GM19324 (cell line): ENCODE results near the gene HDDC3.
"Not testable (repeated sequence)": the region's sequence is repeated elsewhere in the genome, so short reads cannot be mapped to it uniquely, and the experiment has no call there.

Experiments used
- ATAC-seq: cut with Tn5 transposase; IDR thresholded peaks from one replicate; pipeline ENCODE4 v1.9.1; 2021; ENCODE audit warnings: mild to moderate bottlenecking, moderate library complexity; ENCODE audit not compliant: unreplicated experiment, low FRiP score

Gene HDDC3

DNA sequence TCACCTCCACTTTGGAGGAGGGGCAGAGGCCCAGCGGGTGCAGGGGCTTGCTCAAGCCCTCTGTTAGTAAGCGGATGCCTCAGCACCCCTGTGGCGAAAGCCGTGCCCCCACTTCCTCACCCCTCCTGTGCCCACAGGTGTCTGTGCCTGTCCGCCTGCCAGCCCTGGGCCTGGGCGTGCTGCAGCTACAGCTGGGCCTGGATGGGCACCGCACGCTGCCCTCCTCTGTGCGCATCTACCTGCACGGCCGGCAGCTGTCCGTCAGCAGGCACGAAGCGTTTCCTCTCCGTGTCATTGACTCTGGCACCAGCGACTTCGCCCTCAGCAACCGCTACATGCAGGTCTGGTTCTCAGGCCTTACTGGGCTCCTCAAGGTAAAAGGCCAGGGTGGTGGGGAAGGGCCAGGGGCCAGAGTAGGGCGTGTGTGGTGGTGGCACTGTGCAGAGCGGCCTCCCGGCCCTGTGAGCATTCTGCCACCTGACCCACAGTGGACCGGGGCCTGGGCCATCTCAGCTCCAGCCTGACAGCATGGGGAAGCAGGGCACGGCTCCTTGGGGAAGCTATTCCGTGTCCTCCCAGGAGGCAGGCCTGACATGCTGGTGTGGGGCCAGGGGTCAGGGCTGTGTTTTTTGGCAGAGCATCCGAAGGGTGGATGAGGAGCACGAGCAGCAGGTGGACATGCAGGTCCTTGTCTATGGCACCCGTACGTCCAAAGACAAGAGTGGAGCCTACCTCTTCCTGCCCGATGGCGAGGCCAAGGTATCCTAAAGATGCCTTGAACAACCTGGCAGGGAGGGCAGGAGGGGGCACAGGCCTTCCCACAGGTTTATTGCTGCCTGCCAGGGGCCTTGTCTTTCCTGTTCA lies 20.2 kb downstream of the HDDC3 start:
- ATAC-seq: no peak

DNA sequence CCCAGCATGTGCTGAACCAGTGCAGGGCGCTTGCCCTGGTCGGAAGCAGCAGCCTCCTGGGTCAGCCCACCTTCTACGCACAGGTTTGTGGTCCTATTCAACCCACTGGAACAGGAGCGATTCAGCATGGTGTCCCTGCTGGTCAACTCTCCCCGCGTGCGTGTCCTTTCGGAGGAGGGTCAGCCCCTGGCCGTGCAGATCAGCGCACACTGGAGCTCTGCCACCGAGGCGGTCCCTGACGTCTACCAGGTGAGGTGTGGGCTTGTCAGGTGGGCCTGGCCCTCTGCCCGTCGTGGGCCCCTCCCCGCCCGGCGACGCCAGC lies 21.1 kb downstream of the HDDC3 start:
- ATAC-seq: no peak

DNA sequence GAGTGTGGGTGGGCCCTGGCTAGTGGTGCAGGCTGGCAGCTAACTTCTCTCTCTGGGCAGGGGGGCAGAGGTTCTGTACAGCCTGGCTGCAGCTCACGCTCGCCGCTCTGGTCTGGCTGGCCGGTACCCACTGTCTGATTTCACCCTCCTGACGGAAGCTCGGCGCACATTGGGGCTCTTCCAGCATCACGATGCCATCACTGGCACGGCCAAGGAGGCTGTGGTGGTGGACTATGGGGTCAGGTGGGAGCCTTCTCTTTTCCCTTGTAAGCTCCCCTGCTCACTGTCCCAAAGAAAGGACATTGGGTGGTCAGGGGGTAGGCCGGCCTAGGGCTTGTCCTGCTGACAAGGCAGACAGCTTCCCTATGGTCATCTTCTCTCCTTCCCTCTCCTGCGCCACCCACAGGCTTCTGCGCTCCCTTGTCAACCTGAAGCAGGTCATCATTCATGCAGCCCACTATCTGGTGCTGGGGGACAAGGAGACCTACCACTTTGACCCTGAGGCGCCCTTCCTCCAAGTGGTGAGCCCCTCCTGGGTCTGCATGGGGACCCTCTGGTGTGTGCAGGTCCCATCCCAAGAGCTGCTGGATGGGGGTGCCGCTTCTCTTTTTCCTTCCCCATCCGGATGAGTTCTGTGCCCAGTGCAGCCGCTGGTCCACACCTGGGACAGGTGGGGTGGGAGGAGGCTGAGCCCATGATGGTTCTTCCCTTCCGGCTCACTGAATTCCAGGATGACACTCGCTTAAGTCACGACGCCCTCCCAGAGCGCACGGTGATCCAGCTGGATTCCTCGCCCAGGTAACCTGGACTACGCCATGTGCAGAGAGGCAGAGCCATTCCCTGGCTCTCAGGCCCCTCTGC lies 21.7 kb downstream of the HDDC3 start:
- ATAC-seq: no peak

DNA sequence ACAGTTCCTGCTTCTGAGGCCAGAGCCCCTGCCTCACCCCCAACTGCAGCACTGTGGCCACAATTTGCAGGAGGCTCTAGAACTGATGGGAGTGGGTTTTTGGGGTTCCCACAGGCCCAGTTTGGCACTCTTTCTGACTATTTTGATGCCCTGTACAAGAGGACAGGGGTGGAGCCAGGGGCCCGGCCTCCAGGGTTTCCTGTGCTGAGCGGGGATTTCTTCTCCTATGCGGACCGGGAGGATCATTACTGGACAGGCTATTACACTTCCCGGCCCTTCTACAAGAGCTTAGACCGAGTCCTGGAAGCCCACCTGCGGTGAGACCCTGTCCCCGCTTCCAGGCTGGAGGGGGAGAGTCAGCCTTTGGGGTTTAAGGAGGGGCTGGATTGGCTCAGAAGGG lies 22.4 kb downstream of the HDDC3 start:
- no peak for ATAC-seq

DNA sequence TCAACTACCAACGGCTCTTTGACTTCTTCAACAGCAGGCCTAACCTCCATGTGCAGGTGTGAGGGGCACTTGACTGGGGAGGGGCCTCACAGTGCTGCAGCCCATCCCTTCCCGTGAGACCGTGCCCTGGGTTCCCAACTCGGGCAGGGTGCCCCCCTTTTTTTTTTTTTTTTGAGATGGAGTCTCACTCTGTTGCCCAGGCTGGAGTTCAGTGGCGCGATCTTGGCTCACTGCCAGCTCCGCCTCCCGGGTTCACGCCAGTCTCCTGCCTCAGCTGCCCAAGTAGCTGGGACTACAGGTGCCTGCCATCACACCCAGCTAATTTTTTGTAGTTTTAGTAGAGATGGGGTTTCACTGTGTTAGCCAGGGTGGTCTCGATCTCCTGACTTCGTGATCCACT lies 22.9 kb downstream of the HDDC3 start:
- ATAC-seq: not testable (repeated sequence)

DNA sequence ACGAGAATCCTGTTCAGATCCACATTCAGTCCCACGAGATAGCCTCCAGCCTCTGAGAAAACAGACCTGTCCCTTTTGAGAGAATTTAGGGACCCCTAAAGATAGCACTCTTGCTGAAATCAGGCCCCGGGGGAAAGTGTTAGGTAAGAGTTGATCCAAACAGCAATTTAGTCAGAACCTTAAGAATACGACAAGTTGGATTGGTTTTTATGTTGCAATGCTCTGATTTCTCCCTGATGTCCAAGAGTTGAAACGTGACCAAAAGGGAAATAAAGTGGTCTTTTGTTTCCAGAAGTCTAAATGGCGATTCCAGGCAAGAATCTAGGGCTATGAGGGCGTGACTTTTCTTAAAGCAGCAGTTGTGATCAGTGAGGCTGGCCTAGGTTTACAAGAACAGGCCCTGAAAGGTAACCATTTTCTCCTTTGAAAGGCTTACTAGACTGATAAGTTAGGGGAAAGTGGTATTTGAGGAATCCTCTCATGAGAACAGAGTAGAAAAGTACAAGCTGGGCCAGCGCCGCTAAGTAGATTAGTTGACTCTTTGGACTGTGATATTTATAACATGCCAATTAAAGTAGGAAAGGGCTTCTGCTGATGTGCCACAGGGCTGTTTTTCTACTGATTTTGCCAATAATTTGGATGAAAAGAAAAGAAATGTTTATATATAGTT lies 24.4 kb downstream of the HDDC3 start:
- ATAC-seq: no peak

DNA sequence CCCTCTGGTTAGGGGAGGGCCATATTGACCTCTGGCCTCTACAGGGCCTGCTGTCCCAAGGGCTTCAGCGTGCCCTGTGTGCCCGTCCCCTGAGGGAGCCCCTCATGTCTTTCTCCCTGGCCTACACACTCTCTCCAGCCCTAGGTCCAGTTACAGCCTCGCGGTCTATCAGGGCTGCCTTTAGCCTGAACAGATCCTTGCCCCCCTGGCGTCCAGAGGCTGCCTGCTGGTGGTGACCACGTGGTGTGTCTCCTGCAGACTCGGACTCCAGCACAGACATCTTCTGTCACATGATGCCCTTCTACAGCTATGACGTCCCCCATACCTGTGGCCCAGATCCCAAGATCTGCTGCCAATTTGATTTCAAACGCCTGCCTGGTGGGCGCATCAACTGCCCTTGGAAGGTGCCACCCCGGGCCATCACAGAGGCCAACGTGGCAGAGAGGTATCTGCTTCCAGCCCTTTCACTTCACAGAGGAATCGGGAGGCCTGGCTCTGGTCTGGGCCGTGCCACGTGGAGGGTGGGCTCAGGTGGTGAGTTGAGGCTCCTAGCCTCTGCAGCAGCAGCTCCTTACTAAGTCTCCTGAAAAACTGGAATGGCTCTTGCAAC lies 25.2 kb downstream of the HDDC3 start:
- no peak for ATAC-seq

DNA sequence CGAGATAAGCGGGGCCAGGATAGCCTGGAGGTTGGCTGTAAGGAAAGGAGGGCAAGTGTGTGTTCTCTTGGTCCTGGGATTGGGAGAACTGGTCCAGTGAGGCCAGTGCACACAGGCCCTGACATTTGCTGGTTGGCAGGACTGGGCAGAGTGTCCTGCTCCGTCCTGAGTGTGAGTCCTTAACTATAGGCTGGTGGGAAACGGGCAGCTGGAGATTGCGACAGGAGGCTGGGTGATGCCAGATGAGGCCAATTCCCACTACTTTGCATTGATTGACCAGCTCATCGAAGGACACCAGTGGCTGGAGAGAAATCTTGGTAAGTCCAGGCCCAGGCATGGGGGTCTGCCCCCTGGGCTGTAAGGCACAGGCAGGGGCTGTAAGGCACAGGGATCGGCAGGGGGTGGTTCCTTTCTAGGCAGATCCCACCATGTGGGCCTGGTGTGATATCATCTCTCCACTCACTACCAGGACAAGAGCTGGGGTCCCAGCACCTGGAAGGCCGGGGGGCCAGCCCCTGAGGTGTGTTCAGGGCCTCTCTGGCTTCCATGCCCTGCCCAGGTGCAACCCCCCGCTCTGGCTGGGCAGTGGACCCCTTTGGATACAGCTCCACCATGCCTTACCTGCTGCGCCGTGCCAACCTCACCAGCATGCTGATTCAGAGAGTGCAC lies 26.0 kb downstream of the HDDC3 start:
- ATAC-seq: no peak

DNA sequence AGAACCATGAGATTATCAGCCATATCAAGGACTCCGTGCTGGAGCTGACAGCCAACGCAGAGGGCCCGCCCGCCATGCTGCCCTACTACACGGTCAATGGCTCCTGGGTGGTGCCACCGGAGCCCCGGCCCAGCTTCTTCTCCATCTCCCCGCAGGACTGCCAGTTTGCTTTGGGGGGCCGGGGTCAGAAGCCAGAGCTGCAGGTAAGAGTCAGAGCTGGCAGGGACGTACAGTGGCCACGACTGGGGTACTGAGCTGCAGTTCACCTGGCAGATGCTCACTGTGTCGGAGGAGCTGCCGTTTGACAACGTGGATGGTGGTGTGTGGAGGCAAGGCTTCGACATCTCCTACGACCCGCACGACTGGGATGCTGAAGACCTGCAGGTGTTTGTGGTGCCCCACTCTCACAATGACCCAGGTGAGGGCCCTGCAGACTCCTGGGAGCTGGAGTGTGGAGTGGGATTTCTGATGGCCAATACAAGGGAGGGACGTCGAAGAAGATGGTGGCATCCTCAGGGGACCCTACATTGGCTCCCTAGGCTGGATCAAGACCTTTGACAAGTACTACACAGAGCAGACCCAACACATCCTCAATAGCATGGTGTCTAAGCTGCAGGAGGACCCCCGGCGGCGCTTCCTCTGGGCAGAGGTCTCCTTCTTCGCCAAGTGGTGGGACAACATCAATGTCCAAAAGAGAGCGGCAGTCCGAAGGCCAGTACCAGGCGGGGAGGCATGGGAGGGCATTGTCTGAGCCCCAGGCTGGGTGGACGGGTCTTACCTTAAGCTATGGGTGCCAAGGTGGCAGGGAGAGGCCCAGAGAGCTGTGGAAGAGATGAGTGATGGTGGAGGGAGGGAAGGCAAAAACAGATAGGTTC lies 26.8 kb downstream of the HDDC3 start:
- no peak for ATAC-seq

DNA sequence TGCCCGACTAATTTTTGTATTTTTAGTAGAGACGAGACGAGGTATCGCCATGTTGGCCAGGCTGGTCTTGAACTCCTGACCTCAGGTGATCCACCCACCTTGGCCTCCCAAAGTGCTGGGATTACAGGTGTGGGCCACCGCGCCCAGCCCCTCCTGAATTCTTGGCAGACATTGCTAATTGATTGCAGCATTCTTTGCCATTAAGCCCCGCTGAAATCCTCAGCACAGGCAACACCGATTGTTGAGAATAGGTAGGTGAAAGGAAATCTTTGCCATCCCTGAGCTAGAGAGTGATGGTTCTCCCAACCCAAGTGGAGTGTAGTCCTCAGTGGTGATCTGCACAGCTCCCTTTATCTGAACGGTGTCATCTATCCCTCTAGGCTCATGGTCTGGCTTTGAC lies 27.6 kb downstream of the HDDC3 start:
- no peak for ATAC-seq

DNA sequence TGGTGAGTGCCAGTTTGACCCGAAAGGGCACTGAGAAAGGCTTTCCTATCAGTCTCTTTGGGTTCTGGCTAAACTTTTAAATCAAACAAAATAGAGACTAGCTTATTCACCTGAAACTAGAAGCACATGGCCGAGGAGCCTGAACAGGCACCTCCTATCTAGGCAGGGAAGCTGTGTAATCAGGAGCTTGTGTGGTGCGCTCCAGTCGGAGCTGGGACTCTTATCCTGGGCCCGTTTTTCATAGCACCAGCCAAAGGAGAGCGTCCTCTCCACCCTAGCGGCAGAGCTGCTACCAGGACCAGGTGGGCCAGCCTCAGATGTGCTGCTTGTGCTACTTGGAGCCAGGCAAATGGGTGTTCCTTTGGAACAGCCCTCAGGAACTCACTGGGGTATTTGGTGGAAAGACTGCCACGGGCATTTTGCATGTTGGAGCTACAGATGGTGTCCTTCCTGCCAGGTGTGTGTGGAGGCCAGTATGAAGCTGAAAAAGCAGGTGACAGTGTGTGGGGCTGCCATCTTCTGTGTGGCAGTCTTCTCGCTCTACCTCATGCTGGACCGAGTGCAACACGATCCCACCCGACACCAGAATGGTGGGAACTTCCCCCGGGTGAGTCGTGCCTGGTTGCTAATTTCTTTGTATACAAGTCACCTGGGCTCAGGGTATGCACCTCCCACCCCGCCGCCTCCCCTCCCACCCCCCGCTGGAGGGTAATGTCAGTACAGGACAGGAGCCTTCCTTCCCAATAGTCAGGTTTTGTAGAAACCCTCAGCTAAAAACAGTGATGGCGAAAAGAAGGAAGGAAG lies 28.4 kb downstream of the HDDC3 start:
- no peak for ATAC-seq

DNA sequence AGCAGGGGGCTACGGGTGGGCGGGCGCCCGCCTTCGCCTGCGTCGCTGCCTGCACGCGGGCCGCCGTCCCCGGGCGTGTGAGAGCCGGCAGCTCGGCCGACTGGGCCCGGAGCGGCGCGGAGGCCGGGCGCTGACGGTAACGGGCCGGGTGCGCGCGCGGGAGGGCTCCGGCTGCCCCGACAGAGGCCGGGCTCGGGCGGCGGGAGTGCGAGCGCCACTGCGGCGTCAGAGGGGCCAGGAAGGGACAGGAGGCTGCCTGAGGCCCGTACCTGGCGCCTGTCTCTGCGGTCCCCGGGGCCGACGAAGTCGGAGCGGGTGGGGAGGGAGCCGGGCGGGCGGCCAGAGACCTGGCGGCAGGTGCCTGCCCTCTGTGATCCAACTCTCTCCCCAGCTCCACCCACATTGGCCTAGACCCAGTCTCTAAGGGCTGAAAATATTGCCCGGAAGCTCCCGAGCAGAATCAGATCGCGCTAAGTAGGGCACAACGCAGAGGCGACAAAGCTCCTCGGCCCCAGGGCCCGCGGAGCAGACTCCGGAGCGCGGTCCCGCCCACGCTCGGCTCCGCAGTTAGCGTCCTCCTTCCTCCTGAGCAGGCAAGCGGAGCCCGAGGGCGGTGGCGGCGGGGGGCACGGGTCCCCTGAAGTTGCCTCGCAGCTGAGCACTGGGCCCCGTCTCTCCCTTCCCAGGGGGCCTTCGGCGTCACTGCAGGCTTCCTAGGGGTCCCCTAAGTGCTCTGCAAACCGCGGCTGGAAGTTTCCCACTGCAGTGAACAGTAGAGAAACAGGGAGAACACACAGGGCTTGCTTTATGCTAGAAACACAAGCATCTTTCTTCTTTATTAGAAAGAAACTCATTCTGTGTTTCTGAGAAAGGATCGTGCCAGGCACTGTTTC lies 29.3 kb downstream of the HDDC3 start, which contains the start of gene MAN2A2:
MAN2A2 (plus strand) TSS at position 463 of the 893 bp plus-strand sequence. CDS start 906 bp downstream, outside the sequence.
- peak; percentile 43 for ATAC-seq

DNA sequence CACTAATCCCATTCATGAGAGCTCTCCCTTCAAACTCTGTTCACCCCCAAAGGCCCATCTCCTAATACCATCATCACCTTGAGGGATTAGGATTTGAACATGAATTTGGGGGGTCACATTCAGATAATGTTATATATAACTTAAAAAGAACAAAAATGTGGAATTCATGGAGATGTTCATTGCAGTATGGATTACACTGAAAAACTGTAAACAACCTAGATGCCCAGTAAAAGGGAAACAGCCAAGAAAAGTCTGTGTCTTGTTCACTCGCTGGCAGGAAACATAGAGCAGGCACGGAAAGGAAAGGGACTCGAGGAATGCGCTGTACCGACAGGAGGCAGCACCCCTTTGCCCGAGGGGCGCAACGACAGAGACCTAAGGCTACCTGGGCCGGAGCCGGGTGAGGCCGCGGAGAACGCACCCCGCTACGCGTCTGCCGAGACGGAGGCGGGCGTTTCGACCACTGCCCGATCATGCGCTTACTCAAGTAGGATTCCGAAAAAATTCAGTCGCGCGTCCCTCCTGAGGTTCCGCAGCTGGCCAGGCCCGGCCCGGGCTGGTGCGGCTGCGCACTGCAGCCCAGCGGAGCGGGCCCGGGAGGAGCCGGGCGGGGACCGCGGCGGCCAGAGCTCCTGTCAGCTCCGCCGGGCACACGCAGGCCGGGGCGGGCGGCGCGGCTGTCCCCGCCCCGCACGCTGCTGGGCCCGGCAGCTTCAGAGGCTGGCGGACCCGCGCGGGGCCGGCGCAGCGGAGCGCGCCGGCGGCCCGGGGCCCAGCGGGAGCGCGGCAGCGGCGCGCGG lies 30.1 kb downstream of the HDDC3 start:
- peak; percentile 79 for ATAC-seq

DNA sequence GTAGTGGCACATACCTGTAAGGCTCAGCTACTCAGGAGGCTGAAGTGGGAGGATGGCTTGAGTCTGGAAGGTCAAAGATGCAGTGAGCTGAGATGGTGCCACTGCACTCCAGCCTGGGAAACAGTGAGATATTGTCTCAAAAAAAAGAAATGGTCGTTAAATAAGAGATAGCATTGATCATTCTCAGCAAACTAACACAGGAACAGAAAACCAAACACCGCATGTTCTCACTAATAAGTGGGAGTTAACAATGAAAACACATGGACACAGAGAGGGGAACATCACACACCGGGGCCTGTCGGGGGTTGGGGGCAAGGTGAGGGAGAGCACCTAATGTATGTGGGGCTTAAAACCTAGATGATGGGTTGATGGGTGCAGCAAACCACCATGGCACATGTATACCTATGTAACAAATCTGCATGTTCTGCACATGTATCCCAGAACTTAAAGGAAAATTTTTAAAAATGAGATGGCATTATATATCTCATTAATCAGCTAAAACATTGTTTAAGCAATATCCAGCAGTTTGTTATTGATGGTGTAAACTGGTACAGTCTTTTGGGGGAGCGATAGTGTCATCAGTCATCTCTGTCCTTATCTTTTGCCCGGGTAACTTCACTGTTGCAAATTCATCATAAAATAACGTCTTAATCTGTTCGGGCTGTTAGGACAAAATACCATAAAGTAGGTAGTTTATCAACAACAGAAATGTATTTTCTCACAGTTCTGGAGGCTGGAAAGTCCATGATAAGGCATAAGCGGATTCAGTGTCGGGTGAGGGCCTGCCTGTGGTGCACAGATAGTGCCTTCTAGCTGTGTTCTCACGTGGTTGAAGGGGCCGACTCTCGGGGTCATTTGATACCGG lies 30.9 kb downstream of the HDDC3 start:
- no peak for ATAC-seq

DNA sequence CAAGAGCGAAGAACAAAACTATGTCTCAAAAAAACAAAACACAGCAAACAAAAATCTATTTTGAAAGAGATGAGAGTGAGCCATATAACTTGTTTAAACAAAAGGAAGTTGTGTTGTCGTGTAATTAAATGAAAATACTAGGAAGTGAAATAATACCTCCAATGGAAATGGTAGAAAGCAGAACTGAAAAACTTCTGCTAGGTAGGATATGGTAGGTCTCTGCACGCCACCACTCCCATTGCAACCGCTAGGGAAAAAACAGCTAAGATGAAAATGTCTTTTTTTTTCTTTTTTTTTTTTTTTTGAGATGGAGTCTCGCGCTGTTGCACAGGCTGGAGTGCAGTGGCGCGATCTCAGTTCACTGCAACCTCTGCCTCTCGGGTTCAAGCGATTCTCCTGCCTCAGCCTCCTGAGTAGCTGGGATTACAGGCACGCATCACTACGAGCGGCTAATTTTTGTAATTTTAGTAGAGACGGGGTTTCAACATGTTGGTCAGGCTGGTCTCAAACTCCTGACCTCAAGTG lies 35.2 kb downstream of the HDDC3 start:
- ATAC-seq: not testable (repeated sequence)
